ENCODE measurements around the gene TRPM2. TPM values are rescaled to one million over a fixed set of nuclear protein-coding genes. Genes with fewer than 3 reads are reported as not detected.

The TRPM2 gene
- total and polyA plus RNA-seq, 12 donors = 1.5 to 28.3 (median 11.3) TPM

GRCh38 chr21:44399151-44399954, 45.9 kb downstream of the TRPM2 start:
- DNase-seq = peak in 1 of 7 donors; percentile 31
- 81 to 89% (median 82%) methylated on average over 13 to 33 of the region's 33 CpGs for WGBS, 4 donors
- TF ChIP-seq CTCF (IDR thresholded peaks at IDR 0.05) (no peak), POLR2A (IDR thresholded peaks at IDR 0.05) (no peak)
- no peaks in the 10 kb centered on the region for H3K36me3 ChIP-seq (replicated peaks in 1 of 2)
- H3K4me3 ChIP-seq = no peak overlapping the region
- no peaks in the 10 kb centered on the region for H3K9me3 ChIP-seq (replicated peaks in 1 of 3)
- intact Hi-C loops (cut with DNase I) = no loop called here
- no peak overlapping the region for H3K27ac ChIP-seq
- H3K27me3 ChIP-seq = no peaks in the 10 kb centered on the region
- H3K4me1 ChIP-seq (replicated peaks in 1 of 2) = no peaks in the 10 kb centered on the region

DNA sequence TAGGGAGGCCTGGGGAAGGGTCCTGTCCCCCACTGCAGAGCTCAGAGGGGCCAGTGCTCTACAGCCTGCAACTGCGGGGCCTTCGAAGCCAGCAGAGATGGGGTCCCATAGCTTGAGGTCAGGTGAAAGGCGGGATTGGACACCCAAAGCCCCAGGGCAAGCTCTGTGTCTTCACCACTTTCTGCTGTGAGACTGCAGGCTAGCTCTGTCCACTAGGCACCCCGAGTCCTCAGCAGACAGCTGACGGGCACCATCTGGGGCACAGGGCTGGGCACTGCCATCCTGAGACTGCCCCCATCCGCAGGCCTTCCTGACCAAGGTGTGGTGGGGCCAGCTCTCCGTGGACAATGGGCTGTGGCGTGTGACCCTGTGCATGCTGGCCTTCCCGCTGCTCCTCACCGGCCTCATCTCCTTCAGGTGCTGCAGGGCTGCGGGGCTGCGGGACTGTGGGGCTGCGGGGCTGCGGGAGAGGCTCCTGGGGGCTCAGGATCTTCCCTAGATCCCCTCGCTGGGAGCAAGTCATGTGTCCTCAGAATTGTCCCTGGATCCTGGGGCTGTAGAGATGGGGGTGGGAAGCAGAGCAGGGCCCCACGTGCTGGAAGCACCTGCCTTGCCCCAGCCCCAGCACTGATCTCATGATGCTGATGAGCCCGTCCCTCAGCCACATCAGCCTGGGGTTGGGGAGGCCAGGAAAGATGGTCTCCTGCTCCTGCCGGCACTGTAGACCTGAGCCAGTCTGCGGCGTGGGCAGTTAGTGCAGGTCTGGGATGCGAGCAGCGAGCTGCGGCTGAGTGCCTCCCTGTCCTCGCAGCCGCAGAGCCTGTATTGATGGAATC, 46.8 kb downstream of the TRPM2 start:
- Histone ChIP-seq H3K36me3 (replicated peaks in 1 of 2) (no peaks in the 10 kb centered on the region), H3K4me1 (replicated peaks in 1 of 2) (no peaks in the 10 kb centered on the region), H3K27ac (no peak overlapping the region), H3K27me3 (no peaks in the 10 kb centered on the region), H3K9me3 (replicated peaks in 1 of 3) (no peaks in the 10 kb centered on the region), H3K4me3 (no peak overlapping the region)
- intact Hi-C loops (cut with DNase I) = no loop called here
- no peak for TF ChIP-seq POLR2A (IDR thresholded peaks at IDR 0.05)
- TF ChIP-seq CTCF (IDR thresholded peaks at IDR 0.05) = no peak
- 87 to 92% (median 90%) methylated on average over 7 to 25 of the region's 25 CpGs for WGBS, 4 donors
- peak in 1 of 7 donors; percentile 20 for DNase-seq

DNA sequence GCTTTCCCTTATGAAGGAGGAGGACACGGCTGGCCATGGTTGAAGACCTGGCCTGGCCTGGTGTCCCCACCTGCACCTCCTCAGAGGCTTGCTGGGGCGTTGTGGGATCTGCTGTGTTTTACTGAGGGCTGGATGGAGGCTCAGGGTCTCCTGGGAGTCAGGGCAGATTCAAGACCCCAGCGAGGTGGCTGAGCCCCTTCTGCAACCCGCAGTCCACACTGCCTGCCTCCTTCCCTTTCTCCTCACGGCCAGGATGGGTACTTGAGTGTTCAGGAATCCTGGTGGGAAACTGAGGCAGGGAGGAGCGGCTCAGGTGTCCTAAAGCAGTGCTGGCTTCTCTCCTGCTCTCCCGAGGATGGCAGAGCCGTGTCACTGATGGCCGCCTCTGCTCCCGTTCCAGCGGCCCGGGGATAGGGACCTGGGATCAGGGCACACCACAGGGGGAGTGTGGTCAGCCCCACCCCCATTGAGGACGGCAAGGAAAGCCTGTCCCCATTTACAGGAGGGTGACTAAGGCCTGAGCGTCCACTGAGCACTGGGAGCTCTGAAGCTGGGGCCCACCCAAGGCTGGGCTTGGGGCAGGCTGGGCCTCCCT, 47.5 kb downstream of the TRPM2 start:
- Histone ChIP-seq H3K4me1 (replicated peaks in 1 of 2) (no peaks in the 10 kb centered on the region), H3K27me3 (no peaks in the 10 kb centered on the region), H3K4me3 (no peak overlapping the region), H3K27ac (no peak overlapping the region), H3K9me3 (replicated peaks in 1 of 3) (no peaks in the 10 kb centered on the region), H3K36me3 (replicated peaks in 1 of 2) (no peaks in the 10 kb centered on the region)
- DNase-seq = peak in 1 of 7 donors; percentile 21
- WGBS, 4 donors = 71 to 78% (median 72%) methylated on average over 10 to 14 of the region's 14 CpGs; no CpG with 5 or more reads in 1 of the 4 donors
- TF ChIP-seq CTCF (IDR thresholded peaks at IDR 0.05) (no peak), POLR2A (IDR thresholded peaks at IDR 0.05) (no peak)
- intact Hi-C loops (cut with DNase I) = no loop called here
